ENCODE results near the gene OR2T35. TPM values are rescaled to one million over a fixed set of nuclear protein-coding genes. Genes with fewer than 3 reads are reported as not detected.
"Not testable (repeated sequence)": the region's sequence is repeated elsewhere in the genome, so short reads cannot be mapped to it uniquely, and the experiment has no call there.

The OR2T35 gene, protein sequence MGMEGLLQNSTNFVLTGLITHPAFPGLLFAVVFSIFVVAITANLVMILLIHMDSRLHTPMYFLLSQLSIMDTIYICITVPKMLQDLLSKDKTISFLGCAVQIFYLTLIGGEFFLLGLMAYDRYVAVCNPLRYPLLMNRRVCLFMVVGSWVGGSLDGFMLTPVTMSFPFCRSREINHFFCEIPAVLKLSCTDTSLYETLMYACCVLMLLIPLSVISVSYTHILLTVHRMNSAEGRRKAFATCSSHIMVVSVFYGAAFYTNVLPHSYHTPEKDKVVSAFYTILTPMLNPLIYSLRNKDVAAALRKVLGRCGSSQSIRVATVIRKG
- not detected for total RNA-seq
- long read RNA-seq: 0 reads

DNA sequence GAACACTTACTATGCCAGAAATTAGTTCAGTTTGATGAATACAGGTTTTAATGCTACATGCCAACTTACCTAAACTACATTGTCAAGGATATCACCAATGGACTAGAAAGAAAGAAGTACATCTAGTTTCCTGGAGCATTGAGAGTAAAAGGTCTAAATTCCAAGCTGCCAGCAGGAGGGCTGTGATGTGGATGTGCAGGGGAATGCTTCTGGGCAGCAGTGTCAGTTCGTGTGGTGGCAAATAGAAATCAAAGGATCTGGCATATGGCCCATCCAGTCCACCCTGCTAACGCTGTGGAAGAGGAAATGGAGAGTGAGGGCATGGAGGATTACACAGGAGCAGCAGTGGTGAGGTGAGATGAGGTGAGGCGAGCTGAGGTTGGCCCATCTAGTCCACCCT, at the start of gene OR2T35:
Gene OR2T35 (minus strand): TSS at position 101 of the 400 bp plus-strand sequence. CDS start 6,020 bp downstream, outside the sequence.
- intact Hi-C loops (cut with DNase I); DNase-seq (ENCODE audit: missing footprints); ATAC-seq: not testable (repeated sequence)

DNA sequence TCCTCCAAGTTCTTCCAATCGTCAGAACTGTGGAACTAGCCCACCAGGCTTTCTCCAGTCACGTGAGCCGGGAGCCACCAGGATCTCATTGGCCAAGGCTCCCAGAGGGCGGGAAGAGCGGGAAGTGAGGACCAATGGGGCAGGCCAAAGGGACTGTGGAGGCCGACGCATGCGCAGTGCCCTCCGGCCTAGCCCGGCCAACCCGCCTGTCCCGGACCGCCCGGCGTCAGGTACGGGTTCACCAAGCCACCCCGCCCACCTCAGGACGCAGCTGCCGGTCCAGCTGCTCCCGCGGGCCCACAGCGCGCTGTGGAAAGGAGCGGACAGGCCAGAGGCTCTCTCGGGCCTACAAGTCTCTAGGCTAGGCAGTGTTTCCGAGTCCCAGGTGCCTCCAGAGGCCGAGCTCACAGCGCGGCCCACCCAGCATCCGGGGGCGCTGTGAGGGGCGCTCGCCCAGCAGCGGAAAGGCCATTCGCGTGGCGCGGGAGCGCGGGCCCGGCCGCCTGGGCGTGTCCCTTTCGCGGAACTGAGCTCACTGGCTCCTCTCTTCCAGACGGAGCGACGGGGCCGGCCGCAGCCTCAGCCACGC, 46.6 kb upstream of the OR2T35 start:
- ATAC-seq (no peak), DNase-seq (ENCODE audit: missing footprints) (no peak)
- intact Hi-C loops (cut with DNase I): no loop called here

DNA sequence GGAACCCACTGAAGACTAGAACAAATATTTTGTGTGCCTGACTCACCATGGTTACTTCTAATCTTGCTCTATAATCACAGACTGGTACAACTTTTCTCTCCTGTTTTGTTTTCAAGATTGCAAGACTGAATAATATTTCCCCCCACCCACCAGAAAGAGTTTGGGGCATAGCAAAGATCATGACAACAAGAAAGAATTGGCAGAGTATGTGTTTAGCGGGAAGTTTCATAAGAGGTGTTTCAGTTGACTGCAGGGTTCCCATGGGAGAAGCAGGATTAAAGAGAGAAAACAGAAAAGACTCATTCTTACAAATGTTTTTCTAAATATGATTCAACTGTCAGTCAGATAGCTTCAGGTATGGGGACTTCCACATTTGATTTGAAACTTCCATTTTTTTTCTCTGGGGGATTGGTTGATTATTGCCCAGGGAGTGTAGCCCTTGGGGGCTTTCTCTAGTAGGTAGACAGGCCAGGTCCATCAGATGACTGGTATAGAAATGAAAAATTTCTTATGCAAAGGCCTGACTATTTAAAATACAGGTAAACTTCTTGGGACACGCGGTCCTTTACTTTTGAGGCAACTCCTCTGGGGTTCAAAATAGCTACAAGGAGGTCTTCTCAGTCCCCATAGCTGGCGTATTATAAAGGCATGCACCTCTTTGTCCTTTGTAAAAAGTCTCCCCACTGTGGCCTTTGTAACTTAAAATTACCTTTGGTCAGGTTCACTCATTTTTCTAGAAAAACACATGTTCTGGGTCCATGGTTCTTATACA, 43.6 kb upstream of the OR2T35 start:
- ATAC-seq (no peak), DNase-seq (ENCODE audit: missing footprints) (no peak)
- intact Hi-C loops (cut with DNase I): no loop called here

DNA sequence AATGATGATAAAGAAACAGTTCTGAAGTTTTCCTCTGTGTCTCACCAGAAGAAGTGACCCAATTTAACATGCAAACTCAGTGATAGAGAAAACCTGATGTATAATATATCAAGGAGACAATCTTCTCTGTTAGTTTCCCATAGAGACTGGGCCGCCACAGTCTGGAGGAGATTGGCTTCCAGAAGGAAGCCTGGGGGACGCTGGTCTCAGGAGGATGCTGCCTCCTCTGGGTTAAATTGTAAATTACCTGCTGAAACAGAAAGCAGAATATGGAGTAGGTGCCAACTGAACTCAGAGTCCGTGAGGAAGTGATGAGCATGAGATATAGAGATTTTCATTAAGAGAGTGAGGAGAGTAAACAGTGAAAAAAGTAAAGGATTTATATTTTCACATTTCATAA, 41.7 kb upstream of the OR2T35 start:
- no peak for DNase-seq (ENCODE audit: missing footprints)
- intact Hi-C loops (cut with DNase I): no loop called here
- ATAC-seq: no peak

DNA sequence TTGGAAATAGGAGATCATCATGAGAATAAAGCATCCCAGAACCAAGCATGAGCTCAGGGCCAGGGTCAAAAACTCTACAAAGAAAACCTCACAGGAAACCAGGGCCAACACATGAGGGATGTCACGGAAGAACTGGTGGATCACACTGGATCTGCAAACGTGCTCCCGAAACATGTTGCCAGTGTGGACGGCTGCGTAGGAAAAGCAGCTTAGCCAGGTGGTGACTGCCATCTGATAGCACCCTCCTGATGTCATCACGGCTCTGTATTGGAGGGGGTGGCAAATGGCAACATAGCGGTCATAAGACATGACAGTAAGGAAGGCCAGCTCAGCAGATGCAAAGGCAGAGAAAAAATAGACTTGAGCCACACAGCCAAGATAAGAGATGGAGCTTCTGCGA, 36.6 kb upstream of the OR2T35 start:
- no peak for DNase-seq (ENCODE audit: missing footprints)
- no peak for ATAC-seq
- intact Hi-C loops (cut with DNase I): no loop called here

DNA sequence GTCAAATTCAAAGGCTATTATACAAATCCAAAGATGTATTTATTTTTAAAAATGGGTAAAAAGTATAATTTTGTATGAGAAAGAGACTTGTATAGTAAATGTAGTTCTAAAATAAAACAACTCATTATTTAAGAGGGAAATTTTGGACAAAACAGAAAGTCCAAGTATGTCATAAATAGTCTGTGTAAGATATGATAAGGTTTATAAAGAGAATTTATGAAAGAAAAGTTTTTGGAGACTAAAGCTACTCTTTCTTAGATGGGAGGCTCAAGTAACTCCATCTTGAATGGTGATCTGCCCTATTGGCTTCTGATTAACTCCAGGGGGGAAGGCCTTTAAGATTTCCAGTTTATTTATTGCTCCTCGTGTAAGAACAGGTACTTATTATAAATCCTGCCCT, 24.9 kb upstream of the OR2T35 start:
- intact Hi-C loops (cut with DNase I): no loop called here
- DNase-seq (ENCODE audit: missing footprints) (no peak), ATAC-seq (no peak)

DNA sequence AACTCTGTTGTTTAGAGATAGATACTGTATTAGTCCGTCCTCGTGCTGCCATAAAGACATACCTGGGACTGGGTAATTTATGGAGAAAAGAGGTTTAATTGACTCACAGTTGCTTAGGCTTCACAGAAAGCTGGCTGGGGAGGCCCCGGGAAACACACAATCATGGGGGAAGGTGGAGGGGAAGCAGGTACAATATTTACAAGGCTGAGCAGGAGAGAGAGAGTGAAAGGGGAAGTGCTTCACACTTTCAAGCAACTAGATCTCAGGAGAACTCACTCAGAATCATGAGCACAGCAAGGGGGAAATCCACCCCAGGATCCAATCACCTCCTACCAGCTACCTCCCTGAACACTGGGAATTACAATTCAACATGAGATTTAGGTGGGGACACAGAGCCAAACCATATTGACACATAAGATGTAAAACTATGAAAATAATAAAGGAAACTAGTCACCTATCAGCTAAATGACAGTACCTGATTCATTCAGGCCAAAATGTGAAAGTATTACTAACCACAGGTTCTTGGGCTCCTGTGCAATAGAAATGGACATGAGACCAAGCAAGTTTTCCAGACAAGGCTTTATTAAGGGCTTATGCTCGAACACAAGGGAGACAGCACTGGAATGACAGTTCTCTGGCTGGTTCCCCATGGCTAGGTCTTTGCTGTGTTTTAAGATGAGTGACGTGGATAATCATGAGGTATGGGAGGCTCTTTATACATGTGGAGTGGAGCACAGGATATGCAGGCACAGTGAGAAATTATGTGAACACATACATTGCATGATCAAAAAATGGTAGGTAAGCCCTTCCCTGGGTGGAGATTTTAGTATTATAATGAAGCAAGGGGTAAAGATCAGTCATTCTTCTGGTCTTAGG, 18.6 kb upstream of the OR2T35 start:
- ATAC-seq; DNase-seq (ENCODE audit: missing footprints); intact Hi-C loops (cut with DNase I): not testable (repeated sequence)

DNA sequence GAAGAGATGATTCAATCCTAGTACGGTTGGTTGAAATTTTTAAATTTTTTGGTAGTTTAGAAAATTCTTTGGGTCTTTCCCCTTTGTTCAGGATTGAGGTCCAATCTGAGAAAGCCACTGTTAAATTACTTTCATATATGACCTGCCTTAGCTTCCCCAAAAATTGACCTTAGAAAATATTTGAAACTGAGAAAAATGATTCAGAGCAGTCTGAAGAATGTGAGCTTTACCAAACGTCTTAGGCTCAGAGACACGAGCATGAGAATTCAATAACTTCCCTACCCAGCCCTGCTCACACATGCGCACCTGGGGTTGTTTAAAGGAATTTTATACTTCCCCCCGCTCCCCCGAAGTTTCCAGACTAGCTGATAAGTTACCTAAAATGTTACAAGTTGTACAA, 11.7 kb upstream of the OR2T35 start:
- DNase-seq (ENCODE audit: missing footprints); ATAC-seq; intact Hi-C loops (cut with DNase I): not testable (repeated sequence)

DNA sequence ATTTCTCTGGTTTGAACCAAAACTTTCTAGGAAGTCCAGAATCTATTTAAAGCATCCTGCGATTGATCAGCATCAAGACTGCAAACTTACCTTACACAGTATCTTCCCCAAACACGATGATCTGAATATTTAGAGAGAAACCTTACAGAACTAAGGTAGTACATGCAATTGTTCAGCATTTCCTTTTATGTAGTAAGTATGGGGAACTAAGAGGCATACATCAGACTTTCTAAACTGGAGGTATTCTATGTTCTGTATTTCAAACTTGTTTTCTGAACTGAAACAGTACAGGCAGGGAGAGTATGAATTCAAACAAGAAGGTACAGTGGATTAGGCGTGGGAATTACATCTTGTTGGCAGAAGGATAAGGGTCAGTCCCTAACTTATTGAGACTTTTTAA, 10.3 kb upstream of the OR2T35 start, which contains the start of gene OR2T27:
Gene OR2T27 (minus strand): TSS at position 175 of the 400 bp plus-strand sequence. CDS start 4,644 bp downstream, outside the sequence.
- intact Hi-C loops (cut with DNase I); DNase-seq (ENCODE audit: missing footprints); ATAC-seq: not testable (repeated sequence)

DNA sequence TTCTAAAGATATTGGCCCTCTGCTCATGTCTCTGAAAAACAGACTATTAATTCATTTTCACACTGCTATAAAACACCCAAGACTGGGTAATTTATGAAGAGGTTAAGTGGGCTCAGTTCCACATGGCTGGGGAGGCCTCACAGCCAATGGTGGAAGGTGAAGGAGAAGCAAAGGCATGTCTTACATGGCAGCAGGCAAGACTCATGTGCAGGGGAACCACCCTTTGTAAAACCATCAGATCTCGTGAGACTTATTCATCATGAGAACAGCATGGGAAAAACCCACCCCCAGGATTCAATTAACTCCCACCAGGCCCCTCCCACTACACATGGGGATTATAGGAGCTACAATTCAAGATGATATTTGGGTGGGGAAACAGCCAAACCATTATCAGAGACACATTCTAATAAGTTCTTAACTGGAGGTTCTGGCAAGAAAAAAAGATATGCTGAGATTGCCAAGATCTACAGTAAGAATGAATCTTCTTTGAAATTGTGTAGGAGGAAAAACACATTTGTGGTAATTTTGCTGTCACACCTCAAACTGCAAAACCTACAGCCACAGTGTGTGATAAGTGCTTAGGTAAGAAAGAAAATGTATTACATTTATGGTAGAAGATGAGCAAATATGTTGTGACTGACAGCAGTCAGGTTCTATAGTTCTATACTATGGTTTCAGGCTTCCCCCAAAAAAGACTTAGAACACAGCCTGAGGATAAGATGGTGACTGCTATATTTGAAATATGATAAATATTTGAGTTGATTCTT, 3.9 kb upstream of the OR2T35 start:
- ATAC-seq; intact Hi-C loops (cut with DNase I); DNase-seq (ENCODE audit: missing footprints): not testable (repeated sequence)

DNA sequence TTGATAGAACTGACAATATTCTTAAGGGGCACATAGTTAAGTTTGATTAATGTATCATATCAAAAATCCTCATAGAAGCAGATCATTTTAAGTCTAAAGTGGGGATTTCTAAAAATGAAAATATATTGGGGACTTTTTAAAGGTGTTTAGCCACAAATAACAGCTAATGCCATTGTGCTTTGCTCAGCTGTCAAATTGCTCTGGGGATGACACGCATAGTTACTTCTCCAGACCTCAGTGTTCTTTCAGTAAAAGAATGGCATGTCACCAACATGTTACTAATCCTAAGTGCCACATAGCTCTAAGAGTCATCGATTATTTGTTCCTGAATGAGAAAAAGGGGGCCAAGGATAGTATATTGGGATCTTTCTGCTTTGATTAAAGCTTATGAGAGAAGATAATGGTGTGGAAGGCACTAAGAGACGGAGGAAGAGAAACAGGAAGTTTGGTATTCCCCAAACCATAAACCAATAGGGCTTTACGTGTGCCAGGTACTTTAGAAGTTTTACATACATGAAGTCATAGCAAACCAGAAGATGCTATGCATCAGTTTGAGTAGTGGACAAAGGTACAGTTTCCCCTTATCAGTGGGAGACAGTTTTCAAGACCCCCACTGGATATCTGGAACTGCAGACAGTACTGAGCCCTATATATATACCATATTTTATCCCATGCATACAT, 2.0 kb downstream of the OR2T35 start:
- intact Hi-C loops (cut with DNase I); ATAC-seq; DNase-seq (ENCODE audit: missing footprints): not testable (repeated sequence)

DNA sequence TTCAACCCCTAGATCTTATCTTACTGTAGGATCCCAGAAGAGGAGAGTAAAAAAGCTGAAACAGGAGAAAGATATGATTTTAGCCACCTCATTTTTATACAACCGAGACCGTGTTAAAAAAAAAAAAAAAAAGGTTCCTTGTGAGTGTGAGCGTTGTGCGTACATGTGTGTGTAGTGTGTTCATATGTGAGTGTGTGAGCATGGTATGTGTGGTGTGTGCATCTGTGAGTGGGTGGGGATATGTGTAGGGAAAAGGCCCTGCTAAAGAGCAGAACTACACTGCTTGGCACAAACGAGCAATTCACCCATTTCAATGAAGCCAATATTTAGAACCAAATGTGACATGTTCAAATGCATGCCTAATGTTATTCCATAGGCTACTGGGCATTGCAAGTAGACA, 3.5 kb downstream of the OR2T35 start:
- intact Hi-C loops (cut with DNase I); DNase-seq (ENCODE audit: missing footprints); ATAC-seq: not testable (repeated sequence)

DNA sequence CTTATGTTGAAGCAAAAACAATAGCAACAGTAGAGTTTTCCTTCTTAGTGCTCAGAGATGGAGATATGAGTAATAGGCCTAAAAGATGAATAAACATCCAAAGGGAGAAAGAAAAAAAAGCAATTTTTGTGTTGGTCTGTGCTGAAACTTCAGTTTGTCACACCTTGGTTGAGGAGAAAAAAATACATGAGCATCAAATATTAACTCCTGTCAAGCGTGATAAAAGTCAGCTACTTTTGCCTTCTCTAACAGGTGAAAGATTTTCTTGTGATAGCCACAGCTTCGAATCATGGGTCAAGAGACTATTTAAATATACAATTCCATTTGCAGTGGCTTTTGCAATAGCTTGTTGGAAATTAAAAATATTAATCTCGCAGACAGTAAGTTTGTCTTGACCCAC, 4.2 kb downstream of the OR2T35 start:
- intact Hi-C loops (cut with DNase I); DNase-seq (ENCODE audit: missing footprints); ATAC-seq: not testable (repeated sequence)

DNA sequence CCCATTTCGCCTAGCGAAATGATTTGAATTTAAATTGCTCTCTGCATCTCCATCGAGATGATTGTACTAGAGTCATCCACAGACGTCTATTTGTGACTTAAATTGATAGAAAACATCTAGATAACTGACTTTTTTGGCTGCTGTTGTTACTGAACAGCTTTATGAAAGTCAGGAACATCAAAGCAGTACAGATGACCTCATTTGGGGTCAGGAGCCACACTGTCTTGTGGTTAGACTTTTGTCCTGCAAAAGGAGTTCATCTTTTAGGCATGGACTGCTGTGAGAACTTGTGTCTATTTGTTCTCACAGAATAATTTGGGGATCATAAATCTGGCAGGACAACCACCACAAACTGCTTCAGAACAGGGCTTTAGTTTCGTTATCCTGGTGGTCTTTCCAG, 5.4 kb downstream of the OR2T35 start:
- intact Hi-C loops (cut with DNase I); ATAC-seq; DNase-seq (ENCODE audit: missing footprints): not testable (repeated sequence)

DNA sequence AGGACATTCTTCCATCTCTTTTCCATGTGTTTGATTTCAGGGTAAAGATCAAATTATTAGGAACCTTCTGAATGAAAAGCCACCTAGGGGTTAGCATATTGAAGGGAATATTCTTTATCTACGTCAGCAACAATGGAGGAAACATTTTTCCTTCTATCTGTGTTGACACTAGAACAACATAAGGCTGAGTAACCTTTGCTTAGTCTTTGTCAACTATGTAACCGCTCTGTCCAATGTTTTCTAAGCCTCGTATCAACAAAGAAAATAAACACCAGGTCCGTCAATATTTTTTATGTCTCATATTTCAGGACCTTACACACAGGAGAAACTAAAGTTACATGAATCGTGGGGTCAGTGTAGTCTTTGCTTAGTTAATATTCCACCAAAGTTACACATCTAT, 8.5 kb downstream of the OR2T35 start:
- ATAC-seq; intact Hi-C loops (cut with DNase I); DNase-seq (ENCODE audit: missing footprints): not testable (repeated sequence)

DNA sequence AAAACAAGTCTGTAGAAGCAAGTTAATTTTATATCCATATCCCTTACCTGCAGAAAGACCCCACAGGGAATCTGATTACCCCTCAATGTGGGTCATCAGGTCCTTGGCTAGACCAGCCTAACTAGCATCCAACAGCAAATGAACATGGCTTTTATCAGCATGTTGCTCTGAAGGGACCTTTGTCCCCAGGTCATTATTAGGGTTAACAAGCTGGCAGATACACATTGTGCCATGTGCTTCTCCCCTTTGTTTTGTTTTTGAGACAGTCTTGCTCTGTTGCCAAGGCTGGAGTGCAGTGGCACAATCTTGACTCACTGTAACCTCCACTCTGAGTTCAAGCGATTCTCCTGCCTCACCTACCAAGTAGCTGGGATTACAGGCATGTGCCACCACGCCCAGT, 10.1 kb downstream of the OR2T35 start, which contains the start of gene OR2T11:
Gene OR2T11 (minus strand): TSS at position 101 of the 400 bp plus-strand sequence. CDS start 7,963 bp downstream, outside the sequence.
- DNase-seq (ENCODE audit: missing footprints); intact Hi-C loops (cut with DNase I); ATAC-seq: not testable (repeated sequence)

Measured in Right ventricle myocardium inferior (tissue), 1 donor.